Retina (tissue), 1 donor: ENCODE data around the gene NAV2.
"Not testable (repeated sequence)": the region's sequence is repeated elsewhere in the genome, so short reads cannot be mapped to it uniquely, and the experiment has no call there.

Experiments
- DNase-seq: peaks from one replicate; pipeline ENCODE4 v3.0.0-alpha.2; 2016

Gene NAV2

DNA sequence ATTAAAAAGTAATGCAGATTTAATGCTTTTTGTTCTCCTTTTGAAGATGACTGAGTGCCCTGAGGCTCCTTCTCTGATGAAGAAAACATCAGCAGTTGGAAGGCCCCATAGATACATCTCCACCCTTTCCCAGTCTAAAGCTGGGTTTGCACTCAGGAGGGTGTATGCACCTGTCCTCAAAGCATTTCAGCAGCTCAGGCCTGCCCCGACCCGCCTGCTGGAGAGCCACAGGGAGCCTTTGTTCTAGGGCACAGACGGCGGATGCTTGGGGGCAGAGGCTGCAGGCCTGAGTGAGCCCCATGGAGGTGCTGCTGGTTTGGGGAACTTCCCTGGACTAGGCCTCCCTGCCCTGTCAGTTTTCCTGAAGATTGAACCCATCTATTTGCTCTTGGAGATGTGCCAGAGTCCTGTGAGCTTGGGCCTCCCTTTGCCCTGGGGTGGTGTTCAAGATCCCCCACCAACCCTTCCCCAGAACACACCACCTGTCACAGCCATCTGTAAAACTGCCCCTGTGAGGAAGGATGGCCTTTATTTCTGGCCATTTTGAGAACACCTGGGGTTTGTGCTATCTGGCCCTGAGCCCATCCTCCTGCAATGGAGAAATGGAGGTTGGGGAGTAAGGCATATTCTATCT, 160.0 kb downstream of the NAV2 start:
- no peak for DNase-seq

DNA sequence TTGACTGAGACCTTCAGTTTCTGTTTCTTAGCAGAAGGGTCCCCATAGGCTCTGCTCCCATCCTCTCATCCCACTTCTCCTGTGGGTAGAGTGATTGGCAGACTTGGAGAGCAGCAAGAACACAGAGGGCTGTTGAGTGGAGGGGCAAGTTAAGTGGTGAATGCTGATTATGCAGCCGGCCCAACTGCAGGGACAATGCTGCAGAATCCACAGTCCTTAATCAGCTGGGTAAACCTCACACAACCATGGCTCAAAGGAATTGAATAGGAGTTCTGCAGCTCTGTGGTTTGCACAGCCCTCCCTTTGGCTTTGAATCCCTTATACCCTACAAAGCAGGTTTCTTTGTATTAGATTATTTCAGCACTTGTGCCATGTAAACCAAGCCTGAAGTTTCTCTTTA, 161.1 kb downstream of the NAV2 start:
- DNase-seq, result no peak

DNA sequence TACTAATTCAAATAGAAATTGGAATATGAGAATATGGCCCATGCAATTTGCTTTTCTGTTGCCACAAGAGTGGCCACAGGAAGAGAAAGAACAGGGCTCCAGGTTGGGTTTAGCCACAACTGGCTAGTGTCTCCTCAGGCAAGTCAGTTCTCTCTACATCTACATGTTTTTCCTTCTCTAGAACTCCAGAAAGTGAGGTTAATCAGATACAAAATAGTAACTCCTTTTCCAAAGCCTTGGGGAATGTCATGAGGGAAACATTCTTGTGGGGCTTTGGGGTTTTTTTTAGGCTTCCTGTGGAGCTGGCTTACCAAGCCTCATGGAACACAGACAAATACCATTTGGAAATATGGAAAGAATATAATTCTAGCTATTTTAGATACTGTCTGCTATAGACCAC, 161.6 kb downstream of the NAV2 start:
- no peak for DNase-seq

DNA sequence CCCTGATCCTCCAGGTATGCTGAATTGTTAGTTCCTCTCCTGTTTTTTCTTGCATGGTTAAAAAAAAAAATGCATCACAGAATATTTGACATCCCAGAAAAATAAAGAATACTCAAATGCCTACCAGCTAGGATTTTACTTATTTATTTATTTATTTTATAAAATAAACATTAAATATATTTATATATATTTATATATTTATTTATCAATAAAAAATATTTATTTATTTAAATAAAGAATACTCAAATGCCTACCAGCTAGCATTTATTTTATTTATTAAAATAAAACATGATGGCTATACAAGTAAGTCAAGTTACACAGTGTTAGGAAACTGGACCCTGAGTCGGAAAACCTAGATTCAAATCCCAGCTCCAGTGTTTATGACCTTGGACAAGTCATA, 164.1 kb downstream of the NAV2 start:
- no peak for DNase-seq

DNA sequence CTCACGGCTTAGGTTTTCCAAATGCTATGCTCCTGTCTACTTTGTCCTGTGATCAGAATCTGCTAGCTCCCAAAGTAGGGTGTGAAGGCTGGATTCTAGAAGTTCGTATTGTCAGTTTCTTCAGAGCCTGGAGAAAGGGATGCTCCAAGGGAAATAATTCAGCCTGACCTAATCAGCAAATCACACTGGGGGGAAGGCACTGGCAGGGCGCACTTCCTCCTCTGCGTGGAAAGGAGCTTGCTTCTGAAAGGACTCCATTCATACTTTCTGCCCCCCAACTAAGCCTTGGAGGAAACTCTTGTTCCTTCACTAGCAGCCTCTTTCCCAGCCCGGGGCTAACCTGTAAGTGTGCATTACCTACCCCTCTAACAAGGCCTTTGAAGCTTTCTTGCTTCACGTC, 165.9 kb downstream of the NAV2 start:
- no peak for DNase-seq

DNA sequence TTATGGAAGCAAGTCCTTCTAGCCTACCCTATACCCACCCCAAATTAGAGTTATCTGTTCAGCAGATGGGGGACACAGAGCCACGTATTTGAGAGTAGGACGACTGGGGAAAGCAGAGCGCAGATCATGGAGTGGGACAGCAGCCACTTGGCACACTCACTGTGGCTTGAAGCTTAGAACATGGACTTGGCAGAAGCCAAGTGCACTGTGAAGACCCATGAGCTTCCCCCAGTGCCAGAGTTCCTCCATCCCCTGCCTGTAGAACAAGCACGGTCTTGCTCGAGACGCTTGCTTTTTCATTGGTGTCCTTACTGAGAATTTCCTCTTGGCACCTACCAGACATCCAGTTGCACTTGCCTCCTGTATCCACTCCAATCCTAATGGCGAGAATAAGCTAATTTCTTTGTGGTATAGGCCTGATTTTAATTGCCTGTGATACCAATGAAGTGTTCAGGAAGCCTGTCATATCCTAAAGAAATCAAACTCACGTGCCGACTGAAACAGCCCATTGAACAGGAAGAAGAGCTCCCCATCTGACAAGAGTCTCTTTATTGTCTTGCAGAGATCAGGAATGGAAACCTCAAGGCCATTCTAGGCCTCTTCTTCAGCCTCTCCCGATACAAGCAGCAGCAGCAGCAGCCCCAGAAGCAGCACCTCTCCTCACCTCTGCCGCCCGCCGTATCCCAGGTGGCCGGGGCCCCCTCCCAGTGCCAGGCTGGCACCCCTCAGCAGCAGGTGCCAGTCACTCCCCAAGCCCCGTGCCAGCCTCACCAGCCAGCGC, 166.9 kb downstream of the NAV2 start:
- no peak for DNase-seq

DNA sequence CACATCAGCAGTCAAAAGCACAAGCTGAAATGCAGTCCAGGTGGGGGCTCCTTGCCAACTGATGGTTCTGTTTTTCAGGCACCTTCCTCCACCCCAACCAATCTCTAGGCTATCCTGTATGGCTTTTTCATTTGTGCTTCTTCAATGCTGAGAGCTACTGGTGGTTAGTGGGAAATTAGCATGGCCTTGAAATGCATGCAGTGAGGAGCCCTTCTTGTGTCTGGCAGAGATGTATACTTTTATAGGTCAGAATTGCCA, 167.4 kb downstream of the NAV2 start:
- DNase-seq, result no peak

DNA sequence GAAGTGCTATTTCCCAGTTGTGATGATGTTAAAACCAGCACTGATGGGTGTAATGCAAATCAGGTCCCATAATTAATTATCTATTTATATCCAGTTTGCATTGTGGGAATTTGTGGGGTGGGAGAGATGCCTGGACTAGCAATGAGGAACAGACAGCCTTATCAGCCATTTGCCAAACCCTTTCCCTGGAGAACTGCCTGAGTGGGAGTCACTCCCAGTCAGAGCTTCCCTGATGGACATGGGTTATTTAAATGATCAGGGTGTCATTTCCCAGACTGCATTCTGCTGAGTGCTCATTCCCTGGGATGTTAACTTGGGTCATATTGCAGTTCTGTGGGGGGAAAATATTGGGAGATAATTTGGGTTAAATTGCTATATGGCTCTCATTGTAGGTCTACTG, 168.5 kb downstream of the NAV2 start:
- DNase-seq, result no peak

DNA sequence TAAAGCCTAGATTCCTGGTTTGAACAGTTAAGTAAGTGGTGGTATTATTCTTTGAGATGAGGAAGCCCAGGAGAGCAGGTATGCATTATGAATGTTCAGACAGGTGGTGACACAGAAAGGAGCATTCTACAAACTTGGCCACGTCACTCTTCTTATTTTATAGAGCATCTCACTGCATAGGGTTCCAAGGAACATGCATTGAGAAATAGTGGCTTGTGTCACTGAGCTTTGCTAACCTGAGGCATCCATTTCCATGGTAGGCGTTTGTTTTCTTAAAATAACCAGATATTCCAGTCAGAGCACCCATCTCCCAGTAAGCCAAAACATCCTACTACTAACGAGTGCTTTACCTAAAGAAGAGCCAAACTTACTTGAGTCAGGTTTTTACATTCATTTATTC, 169.7 kb downstream of the NAV2 start:
- DNase-seq, result no peak

DNA sequence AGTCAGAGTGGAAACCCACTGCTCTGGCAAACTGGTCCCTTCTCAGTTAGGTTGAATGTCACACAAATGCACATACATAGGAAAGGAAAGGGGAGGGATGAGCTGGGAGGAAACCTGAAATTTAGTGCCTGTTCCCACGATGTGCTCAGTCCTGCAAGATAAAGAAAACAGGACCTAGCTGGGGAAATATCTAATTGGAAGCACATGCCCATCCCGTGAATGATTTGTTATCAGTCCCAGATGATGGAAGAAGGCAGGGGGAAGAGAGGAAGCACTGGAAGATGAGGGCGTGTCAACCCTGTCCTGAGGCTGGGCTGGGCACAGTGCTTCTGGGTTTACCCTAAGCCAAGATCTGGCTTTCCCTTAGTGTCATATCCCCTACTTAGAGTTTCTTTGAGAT, 173.9 kb downstream of the NAV2 start:
- DNase-seq, result no peak

DNA sequence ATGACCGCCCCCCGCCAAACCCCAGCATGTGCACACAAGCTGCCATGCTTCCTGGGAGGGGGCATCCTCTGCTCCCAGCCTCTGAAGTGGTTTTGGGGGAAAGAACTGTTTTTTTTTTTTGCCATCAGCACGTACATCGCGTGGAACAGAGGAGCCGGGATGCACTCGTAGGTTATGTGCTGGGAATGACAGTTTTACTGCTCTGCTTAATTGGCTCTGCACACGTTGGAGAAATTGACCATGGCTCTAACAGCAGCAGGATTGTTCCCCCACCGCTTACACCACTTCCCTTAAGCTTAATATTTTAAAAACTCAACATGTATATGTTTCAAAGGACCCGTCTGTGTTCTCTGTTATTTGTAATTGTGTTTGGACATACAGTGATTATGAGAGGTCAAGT, 175.2 kb downstream of the NAV2 start:
- no peak for DNase-seq

DNA sequence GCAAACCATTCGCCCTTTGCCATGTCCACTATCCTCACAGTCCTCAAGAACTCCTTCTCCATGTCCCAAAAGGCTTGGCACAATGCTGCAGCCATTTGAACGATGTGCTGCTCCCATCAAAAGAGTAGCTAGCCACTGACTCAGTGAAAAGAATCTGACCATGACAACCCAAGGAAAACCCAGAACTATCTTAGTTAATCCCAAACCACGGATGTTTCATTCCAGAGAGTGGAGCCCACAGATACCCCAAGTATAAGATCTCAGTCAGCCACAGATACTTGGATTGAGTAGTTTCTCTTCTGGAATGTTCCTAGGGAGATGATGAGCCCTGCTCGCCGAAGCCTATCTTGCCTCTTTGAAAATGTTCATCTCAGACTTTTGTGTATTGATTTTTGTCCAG, 176.9 kb downstream of the NAV2 start:
- DNase-seq, result no peak

DNA sequence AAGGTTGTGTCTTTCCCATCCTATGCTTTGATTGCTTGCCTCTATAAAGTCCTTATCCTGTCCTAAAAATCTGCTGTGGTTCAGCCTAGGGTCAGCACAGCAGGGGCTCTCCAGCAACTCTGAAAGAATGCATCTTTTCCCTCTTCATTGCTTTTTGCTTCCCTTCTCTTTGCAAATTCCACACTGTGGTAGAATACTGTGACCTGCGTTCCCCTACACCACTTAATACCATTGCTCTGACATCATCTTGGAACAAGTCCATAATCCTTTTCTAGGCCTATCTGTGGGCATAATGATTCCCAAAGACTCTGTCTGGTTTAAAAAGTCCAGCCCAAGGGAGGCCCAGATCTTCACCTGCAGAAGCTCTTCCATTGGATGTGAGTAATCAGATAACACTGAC, 177.7 kb downstream of the NAV2 start:
- no peak for DNase-seq

DNA sequence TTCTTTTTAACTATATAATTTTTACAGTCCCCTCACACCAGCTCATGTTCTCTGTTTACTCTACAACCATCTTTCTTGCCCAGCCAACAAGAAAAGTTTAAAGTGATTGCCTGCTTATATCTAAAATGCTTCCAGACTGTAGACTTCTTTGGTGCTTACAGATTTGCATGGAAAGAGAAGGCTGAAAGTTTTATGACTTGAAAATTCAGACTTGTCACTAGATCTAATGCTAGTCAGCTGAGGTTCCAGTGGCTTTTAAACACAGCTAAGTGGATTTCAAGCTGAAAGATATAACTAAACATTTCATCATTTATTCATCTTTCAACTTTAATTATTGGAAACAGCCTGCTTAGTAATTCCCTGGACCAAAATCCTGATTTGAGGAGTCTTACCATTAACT, 178.4 kb downstream of the NAV2 start:
- no peak for DNase-seq

DNA sequence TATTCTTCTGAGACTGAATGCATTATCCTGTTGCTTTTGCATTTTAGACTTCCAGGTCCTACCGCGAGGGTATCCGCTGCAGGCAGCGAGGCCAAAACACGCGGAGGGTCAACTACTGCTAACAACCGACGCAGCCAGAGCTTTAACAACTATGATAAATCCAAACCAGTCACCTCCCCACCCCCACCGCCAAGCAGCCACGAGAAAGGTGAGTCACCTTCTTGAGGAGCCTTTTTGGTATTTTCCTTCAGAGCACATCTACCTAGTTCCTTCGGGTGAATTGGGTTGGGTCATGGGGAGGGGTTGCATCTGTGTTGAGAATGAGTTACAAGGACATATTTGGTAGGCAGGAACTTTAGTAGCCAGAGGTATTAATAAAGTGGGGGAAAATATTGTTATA, 179.8 kb downstream of the NAV2 start:
- no peak for DNase-seq

DNA sequence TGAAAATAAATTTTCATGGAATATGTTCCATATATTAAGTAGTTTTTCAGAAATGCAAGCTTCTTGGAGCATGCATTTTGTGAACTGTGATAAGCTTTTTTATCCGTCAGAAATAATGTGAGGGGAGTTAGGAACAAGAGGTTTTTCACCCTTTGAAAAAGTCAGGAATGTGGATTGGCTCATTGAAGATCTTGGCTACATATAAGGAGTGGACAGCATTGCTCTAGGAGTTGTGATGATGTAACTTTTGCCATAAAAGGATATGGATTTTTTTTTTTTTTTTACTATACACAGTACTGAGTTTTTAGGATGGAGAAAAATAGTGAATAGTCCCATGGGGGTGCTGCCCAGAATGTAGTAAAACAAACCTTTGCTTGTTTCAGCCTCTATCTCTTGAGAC, 180.2 kb downstream of the NAV2 start:
- DNase-seq, result no peak

DNA sequence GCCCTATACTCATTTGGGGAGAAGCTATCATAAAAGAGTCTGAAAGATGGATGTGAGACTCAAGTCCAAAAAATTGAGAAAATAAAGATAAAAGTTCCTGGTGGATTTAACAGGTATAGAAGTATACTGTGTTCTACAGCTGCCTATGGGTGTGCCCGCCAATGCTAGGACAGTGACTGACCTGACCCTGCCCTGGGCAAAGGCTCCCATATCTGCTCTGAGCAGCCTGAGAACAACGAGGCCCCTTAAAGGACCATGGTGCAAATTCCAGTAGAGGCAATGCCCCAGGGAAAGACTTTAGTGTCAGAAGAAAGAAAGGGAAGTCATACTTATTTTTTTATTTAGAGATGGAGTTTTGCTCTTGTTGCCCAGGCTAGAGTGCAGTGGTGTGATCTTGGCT, 181.8 kb downstream of the NAV2 start:
- no peak for DNase-seq

DNA sequence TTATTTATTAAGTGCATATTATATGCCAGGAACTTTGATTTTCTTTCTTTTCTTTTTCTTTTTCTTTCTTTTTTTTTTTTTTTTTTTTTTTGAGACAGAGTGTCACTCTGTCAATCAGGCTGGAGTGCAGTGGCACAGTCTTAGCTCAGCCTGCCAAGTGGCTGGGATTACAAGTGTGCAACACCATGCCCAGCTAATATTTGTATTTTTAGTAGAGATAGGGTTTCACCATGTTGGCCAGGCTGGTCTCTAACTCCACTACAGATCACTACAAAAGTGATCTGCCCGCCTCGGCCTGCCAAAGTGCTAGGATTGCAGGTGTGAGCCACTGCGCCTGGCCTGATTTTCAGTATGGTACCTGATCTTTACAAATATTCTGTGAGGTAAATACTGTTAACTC, 182.4 kb downstream of the NAV2 start:
- not testable (repeated sequence) for DNase-seq

DNA sequence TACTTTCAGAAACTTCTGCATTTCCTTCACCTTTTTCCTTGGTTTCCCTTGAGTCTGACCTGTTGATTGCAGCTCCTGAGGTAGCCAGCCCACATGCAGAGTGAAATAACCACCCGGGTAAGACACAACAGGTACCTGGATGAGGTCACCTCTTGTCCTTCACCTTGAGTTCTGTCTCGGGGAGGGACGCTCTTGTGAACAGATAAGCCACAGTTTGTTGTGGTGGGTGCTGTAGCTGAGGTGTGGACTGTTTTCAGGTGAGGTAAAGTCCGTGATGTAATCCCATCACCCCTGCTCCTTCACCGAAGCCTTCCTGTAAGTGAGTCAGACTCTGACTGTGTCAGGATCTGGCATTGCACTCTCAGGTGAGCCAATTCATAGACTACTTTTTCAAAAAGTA, 183.1 kb downstream of the NAV2 start:
- no peak for DNase-seq

DNA sequence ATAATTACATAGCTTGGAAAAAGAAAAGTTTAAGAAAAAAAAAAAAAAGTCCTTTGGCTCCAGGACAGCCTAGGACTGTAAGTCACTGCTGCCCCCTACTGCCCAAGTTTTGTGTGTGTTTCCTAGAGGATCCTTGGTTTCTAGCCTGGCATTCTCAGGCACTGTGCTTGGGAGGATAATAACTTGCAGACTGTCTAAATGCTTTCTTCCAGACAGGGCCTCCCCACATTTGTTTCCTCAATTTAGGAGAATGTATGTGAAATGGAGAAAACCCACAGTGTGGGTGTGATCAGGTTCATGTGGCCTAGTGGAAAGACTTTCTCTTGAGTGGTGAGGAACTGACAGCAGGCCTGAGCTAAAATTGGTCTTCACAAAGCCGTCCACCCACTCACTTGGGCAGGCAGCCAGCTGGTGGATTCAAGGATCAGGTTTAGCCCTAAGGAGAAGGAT, 191.0 kb downstream of the NAV2 start:
- DNase-seq, result peak; percentile 71

DNA sequence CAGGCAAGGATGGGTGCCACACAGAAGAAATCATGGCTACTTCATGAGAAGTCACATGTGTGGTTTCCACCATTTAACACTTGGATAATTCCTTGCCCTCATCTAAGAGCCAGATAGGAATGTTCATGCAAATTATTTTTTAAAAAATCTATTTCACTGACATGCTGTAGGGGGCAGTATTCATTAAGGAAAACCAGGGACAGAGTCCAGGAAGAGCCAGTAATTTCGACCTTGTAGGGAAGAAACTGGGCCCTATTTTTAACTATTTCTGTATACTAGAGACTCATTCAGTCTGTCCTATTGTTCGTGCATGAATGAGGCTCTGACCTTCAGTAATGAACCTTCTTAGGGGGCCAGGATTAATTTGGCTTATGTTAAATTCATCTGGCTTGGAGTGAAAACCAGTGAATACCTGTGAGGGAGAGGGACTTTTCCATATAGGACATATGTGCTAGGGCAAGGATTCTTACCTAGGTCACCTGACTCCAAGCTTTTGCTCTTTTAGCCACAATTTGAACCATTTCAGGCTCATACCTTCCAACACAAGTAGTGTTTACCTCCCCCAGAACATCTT, 192.7 kb downstream of the NAV2 start:
- peak; percentile 32 for DNase-seq

DNA sequence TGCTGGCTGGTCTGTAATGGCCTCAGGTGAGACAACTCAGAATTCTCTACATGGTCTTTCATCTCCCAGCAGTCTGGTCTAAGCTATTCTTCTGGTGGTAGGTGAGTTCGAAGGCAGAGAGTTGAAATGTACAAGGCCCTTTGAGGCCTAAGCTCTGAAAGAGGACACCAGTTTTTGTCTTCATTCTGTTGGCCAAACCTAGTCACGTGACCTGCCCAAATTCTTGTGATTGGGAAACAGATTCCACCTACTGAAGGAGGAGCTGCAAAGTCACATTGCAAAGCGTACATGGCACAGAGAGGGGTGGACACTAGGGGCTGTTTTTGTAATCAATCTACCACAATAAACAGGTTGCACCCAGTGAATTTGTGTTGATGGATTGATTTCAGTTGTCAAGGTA, 193.5 kb downstream of the NAV2 start:
- DNase-seq, result no peak

DNA sequence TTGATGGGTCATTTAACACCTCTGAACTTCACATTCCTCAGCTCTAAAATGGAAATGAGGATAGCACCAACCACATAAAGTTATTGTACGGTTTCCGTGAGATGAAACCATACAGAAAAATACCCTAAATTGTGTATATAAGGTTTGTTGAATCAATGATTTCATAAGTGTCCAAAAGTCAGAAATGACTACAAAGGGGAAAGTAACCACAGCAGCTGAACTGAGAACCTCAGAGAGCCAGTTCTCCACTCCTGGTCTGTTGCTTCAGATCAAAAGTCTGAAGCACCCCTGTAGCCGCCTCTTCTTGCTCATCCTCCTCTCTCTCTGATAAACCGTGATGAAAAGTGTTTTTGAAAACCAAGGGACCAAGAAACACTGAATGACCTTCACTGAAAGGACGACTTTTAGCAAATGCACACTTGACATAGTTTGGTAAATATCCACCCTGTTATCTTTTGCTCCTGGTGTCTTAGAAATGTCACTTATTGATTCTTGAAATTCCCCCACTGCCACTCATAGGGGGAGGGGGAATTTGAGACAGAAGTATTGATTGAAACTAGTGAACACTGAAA, 194.5 kb downstream of the NAV2 start:
- no peak for DNase-seq

DNA sequence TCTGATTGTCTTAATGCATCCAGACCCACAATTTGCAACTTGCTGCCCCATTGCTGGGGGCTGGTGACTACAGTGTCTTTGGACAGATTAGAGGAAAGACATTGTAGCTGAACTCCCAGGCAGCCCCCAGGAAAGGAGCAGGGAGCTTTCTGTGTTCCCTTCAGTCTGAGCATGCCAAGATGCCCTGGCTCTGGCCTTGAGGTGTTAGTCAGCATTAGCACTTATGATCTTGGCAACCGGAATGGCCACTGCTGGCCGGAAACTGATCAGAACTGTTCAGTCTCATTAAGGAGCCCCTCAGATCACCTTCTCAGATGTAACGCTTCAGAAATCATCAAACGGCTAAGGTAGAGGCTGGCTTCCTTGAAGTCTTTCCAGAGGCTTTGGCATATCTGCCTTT, 195.2 kb downstream of the NAV2 start:
- DNase-seq, result no peak

DNA sequence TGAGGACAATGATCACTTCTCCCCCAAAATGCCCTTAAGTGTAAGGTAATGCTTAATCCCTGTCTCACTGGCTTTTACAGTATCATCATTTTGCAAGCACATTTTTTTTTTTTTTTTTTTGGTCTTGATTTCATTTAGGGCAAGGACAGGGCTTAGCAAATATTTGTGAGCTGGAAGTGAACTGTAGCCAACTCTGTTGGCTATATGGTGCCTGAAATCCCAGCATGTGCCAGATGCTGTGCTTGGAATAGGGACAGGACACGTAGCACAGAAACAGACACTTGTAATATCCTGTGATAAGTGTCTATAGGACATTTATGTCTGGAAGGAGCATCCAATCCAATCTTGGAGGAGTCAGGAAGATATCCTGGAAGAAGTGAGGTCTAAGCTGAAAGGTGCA, 198.3 kb downstream of the NAV2 start:
- DNase-seq, result no peak
